HG02943 (cell line): Measurements from ENCODE around the gene ACADSB.

Source experiments
- ATAC-seq: cut with Tn5 transposase; IDR thresholded peaks from one replicate; pipeline ENCODE4 v1.9.1; 2021; ENCODE audit warnings: mild to moderate bottlenecking, low read depth, moderate library complexity; ENCODE audit not compliant: unreplicated experiment

Gene ACADSB

DNA sequence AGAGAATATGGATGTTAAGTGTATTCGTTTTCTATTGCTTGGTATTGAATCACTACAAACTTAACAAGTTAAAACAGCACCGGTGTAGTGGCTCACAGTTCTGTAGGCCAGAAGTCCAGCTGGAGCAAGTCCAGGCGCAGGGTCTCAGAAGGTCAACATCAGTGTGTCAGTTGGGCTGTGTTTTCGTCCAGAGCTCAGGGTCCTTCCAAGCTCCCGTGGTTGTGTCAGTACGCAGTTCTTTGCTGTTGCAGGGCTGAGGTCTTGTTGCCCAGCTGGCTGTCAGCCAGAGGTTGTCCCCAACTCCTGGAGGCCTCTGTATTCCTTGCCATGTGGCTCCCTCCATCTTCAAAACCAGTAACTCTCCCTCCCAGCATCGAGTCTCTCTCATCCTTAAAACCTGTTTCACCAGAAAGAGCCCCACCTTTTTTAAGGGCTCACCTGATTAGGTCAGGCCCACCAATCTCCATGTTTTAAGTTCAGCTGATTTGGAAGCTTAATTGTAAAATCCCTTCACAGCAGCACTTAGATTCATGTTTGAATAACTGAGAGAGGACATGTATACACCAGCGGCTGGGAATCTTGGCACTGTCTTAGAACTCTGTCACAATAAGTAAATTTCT is 26.8 kb downstream of the ACADSB start:
- no peak for ATAC-seq

DNA sequence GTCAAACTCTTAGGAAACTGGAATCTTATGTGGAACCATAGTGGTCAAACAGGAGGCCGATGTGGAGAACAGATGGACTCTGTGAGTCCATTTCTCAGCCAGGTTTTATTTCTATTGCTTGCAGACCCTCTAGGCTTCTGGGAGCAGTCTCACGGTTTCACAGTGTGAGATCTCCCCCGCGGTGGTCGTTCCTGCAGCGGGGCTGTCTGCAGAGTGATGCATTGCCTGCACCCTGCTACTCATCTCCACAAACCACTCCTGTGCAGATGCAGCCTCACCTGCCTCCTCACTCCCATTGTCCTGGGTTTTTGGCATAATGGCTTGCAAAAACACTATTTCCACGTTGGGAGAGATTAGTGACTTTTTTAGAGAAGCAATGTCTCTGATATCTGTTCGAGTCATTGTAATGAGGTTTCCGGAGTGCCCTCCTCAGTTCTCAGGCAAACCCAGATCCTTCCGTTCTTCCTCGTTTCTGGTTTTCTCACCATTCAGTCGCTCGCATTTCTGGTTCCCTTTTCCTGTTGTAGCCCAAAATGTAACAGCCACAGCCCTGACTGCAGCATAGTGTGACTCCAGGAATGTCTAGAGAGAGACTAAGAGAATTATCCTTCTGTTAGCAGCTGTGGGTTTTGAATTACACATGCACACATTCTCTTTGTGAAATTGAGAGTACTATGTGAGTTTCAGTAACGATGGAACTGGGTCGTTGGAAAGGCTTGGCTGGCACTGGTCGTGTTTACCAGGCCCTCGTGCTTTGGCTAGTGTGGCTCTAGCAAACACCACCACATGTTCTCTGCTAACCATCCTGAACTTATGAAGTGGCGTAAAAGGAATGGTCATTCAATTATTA is 30.2 kb downstream of the ACADSB start:
- no peak for ATAC-seq

DNA sequence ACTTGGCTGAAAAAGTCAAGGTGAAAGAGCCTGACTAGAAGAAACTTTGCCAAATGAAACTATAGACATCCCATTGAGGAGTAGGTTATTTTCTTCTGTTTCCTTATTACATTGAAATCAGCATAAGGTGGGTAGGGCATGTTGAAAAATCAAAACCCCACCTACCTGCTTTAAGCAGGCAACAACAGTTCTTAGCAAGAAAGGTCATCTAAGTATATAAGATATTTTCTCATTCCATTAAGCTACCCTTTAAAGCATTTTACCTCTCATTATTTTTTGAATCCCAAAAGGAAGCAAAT is 30.8 kb downstream of the ACADSB start:
- ATAC-seq, result no peak

DNA sequence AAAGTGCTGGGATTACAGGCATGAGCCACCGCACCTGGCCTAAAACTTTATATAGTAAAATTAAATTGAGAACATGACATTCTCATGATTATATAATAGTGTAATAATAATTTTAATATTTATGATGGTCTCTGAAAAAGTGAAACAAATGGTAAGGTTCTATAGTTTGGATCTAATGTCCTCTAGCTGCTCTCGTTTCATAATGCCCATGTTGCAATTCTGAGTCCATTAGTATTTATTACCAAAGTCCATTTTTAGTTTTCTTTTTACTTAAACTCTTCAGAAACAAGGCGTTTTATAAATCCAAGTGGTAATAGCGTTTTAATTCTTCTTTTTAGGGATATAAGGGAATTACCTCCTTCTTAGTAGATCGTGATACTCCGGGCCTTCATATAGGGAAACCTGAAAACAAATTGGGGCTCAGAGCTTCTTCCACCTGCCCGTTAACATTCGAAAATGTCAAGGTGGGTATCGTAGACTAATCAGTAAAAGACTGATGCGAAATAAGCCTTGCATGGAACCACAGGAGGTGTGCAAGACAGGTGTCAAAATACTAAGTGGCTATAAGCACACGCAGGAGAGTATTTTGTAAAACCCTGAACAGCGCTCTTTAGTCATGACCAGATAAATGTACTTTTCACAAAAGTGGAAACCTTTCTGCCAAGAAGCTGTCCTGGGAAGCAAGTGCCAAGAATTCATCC is 34.1 kb downstream of the ACADSB start:
- no peak for ATAC-seq

DNA sequence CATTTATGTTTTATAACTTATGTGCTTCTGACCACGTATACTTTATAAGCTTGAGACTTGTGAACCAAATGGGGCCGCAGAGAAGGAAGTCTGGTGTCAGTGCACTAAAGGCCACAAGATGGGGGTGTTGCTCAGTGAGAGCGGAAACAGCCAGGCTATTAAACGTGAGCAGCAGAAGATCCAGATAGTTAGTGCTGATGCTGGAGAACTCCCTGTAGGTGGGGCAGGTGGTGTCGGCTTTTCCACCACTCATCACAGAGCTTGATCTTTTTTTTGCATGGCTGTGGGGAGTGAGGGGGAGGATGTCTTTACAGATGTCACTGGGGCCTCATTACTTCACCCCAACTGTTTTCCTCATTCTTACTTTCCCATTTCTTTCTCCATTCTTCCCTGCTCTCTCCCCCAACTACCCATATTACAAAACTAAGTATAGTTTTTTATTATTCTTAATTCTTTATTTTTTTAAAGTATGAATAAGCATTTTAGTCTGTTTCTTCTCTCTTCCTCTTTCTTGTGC is 34.7 kb downstream of the ACADSB start:
- no peak for ATAC-seq

DNA sequence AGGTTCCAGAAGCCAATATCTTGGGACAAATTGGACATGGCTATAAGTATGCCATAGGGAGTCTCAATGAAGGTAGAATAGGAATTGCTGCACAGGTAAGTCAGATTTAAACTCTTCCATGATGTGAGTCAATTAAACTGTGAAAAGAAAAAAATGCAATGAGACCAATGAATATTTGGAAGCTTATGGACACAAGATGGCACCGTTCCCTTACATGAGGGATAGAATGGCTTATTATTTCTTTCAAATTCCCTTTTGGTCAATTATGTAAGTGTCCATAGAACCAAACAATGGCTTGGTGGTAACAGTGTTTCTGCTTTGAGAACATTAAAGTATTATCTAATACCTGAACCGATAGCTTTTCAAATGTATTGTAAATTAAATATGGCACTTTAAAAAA is 35.6 kb downstream of the ACADSB start:
- ATAC-seq, result no peak

DNA sequence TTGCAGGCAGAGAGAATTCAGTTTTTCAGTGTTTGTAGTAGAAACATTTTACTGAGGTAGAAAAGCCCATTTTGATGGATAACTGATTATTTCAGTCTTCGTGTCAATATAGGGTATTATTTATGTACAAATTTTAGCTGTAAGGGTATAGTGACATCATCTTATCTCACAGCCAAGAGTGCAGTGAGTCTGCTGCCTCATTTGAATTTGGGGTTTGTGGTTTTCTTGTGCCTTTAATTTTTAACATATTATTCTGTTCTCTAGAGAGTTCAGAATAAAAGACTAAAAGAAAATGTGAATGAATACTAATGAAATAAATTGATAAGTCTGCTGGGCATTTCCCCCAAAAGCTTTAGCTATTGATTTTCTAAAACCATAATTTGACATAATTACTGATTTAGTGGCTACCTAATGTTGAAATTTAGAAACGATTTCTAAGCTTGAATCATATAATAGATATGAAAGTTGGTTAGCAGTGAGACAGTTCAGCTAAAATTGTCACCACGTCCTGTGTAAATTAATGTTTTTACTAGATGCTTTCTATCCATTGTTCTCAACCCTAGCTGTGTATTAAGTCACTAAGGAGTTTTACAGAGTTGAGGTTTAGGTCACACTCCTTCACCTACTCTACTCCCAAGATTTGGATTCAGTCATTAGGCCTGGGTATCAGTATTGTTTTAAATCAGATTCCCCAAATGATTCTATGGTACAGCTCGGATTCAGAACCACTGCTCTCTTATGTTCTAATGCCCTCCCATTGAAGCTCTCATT is 37.3 kb downstream of the ACADSB start:
- ATAC-seq, result no peak

DNA sequence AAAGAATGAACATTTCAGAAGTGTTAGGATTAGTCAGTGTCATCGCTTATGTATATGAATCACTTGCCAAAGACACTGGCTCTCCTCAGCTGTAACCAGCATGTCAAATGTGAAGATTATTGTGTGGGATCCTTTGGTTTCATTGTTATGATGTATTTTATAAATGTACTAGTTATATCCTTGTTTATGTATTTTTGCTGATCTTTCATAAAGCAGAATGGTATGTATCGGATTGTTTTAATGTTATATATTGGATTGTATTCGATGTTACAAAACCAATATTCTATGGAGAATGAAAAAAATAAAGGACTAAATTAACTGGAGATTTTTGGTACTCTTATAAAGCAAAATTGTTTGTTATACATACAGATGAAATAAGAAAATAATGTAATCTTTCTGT is 49.2 kb downstream of the ACADSB start:
- no peak for ATAC-seq

DNA sequence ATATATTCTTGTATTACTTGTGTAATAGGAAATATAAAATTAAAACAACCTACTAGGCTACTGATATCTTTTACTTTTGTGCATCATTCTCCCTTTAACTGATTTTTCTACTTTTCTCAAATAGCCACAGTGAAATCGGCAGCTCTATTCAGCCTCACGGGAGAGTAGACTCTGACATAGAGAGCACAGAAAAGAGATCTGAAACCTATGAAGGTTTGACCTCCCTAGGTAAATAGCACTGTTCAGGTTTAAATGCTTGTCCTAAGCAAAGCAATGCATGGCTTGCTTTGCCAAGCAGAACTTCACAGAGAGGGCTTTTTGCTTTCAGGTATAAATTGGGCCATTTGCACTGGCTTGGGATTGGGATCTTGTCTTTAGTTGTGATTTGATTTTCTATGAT is 53.1 kb downstream of the ACADSB start:
- ATAC-seq, result no peak

DNA sequence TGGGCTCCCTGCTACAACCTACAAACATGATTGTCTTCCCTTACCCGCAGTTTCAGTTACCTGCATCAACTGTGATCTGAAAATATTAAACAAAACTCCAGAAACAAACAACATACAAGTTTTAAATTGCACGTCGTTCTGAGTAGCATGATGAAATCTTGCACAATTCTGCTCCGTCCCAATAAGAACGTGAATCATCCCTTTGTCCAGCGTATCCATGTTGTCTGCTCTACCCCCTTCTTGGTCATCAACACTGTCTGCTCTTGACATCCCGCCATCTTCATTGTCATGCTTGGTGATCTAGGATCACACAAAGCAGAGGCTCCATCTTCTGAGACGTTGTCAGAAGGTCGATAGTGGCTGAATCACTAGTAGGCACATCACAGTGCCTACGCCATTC is 53.9 kb downstream of the ACADSB start:
- ATAC-seq, result no peak

DNA sequence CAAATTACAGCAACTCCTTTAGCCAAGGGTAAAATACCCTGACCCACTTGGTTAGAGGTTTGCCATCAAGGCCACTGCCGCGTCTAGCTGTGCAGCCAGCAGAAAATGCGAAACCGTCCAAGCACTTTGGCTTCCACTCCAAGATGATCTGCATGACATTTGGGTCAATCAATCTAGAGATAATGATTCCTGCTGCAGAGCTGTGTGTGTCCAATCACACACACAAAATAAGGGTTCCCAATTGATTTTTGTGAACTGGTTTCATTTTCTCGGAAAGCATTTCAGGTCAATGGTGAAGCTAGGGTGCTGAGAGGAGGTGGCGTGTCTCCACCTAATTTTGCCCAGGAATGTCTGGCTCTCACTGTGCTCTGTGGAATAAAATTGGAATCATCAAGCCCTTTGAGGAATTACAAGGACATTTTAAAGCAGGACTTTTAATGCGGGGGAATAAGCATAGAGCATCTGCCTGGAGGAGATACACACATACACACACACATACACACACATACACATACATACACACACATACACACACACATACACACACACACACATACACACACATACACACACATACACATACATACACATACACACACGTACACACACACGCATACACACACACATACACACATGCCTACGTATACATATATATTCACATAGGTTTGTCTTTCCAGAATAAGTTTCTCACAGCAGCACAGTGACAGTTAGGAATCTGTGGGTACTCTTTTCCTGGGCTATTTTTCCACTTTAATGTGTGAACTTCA is 59.5 kb downstream of the ACADSB start:
- no peak for ATAC-seq

DNA sequence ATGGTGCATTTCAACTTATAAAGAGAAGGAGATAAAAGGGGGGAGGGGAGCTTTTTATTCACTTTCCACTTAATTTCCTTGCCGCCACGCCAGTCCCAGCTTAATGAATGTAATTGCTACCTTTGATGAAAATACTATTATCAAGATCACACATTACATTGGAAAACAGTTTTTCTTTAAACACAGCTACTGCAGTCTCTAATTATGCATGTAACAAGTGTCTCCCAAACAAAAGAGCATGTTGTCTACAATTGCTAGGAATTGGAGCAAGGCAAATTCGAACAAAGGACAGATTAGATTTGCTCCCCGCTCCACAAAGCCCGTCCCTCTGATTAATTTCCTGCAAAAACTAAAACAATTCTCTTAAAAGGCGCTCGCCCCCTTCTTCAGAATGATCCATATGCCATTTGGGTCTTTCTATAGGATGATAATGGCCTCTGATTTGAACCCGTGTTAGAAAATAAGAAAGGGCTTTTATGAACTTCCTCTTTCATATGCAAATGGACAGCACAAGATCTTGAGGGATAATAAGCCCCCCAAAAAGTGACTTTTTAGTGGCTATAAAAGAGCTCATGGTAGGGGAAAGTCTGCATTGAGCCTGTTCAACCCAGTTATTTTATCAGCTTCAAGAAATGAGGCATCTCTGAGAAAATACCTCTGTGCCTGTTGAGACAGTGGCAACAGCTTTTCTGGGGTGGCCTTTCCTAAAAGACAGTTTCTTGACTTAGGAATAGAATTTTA is 60.6 kb downstream of the ACADSB start:
- ATAC-seq, result no peak

DNA sequence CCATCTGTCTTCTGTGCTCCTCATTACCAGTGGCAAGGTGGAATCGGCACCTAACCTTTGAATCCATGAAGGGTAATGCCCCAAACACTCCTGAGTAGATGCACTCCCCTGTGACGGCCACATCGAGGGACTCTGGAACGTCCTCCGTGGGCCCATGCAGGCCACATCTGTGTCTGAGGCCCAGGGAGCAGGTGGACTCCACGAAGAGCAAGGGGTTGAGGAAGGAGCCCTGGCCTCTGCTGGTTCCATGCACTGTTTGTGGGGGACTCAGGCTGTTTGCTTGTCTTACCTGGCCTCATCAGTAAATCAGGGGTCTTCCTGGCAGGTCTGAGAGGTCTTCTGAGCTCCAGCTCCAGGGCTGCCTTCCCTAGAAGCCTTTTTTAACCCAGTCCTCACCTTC is 64.4 kb downstream of the ACADSB start:
- ATAC-seq, result no peak

DNA sequence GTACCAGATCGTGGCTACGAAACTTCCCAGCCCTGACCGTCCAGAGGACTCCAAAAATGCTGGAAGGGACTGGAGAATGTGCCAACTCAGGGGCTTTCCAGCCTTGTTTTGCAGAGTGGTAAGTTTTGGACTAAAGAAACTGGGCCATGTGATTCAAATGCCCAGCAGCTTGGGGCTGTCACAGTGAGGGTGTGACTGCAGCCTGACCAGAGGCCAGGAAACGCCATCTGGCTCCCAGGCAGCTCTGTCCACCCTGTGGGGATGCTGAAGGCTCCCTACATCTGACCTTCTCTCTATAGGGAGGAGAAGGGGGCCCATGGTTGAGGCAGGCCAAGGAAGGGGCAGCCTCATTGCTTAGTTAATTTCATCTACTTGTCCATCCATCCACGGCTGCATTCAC is 65.4 kb downstream of the ACADSB start:
- no peak for ATAC-seq

DNA sequence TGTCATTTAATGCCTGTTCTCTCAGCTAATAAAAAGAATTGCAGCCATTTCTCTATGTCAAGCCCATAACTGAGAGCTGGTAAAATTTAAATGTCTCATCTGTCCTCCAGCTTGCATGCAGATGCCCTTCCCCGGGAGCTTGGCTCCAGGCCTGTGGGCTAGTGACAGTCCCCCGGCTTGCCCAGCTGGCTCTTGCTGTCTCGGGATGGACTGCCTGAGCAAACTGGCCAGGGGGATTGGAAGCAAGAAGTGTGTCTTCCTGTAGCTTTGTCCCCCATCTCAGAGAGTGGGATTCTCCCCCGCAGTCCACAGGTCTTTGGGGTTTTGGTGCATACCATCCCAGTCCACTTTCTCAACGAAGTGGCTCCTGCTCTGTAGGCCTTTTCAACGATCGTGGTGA is 73.1 kb downstream of the ACADSB start:
- ATAC-seq, result no peak

DNA sequence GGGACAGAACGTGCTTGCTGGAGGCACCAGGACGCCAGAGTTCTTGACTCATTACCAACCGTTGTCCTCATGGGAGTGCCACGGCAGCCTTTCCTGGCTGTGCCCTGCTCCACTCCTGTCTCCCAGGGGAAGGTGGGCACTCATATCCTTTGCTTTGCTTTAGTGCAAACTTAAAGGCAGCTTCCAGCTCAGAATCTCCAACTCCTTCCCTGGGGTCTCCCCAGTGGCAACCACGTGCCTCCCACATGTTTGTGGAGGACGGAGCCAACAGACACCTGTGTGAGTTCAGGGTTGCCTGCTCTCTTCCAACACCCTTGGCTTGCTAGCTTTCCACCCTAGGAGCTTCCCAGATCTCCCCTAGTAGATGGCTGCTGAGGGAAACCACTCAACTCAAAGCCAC is 75.0 kb downstream of the ACADSB start:
- no peak for ATAC-seq

DNA sequence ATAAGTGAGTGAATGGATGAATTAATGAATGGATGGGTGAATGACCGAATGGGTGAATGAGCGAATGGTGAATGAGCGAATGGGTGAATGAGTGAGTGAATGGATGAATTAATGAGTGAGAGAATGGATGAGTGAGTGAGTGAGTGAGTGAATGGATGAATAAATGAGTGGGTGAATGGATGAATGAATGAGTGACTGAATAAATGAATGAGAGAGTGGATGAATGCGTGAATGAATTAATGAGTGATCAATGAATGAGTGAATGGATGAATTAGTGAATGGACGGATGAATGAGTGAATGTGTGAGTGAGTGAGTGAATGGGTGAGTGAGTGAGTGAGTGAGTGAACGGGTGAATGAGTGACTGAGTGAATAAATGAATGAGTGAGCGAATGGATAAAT is 77.5 kb downstream of the ACADSB start:
- ATAC-seq, result no peak

DNA sequence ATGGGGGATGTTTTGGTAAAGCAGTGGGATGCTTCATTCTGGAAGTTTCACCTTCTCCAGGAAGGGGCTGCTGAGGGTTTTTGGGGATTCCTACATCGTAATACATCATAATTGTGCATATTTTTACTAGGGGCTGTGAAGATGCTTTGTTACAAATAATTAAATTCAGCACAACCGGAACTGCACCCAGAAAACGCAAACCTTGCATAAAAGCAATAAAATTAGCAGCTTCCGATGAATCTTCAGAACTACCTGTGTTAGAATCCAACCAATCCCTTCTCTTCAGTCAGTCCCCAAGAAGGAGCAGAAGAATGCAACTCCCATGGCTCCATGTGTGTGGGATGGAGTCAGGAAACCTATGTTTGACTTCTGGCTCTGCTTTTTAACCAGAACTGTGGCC is 78.5 kb downstream of the ACADSB start:
- ATAC-seq, result no peak

DNA sequence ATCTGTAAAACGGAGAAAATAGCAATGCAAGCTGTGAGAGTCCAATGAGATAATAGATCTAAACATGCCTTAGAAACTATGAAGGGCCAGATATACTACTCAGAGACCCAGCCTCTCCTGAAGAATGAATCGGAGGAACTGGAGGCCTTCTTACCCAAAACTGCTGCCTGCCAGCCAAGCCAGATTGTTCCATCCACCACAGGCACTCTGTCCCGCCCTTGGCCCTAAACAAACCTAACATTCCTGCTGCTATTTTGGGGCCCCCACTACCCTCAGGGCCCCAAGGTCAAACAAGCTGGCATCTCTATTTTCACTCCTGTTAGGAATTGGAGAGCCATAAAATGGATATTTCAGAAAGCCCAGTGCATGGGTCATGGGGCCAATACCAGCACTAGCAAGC is 79.0 kb downstream of the ACADSB start:
- ATAC-seq, result no peak
